Left ventricle myocardium inferior (tissue), 1 donor: ENCODE measurements around the gene ZBTB46. TPM values are rescaled to one million over a fixed set of nuclear protein-coding genes. Genes with fewer than 3 reads are reported as not detected.

ENCODE experiments used
- DNase-seq: peaks from one replicate; pipeline ENCODE4 v3.0.0-alpha.2; 2020
- H3K27ac ChIP-seq: fragments of 200-600 bp; replicated peaks from 2 replicates; pipeline ENCODE4 v1.8.0; 2021
- H3K27me3 ChIP-seq: fragments of 200-600 bp; 2 replicates; pipeline ENCODE4 v1.8.0; 2021; ENCODE audit warnings: low read depth
- H3K36me3 ChIP-seq: fragments of 200-600 bp; 2 replicates; pipeline ENCODE4 v1.8.0; 2021
- H3K4me1 ChIP-seq: fragments of 200-600 bp; 2 replicates; pipeline ENCODE4 v1.8.0; 2021
- H3K4me3 ChIP-seq: fragments of 200-600 bp; 2 replicates; pipeline ENCODE4 v1.8.0; 2021; ENCODE audit warnings: mild to moderate bottlenecking, moderate library complexity
- H3K9me3 ChIP-seq: fragments of 200-600 bp; replicated peaks from 2 replicates; pipeline ENCODE4 v1.8.0; 2021
- CTCF ChIP-seq: fragments of 200-600 bp; IDR thresholded peaks from 2 replicates; pipeline ENCODE4 v1.8.0; 2021; ENCODE audit warnings: antibody characterized with exemption, mild to moderate bottlenecking, borderline replicate concordance
- intact Hi-C: fragments of 100-400 bp; cut with micrococcal nuclease; formaldehyde crosslinking; loops from one replicate; pipeline ENCODE4 v1.11.0; 2022
- total RNA-seq: library from RNA; stranded (reverse); fragmentation: NEBNext Ultra II Directional; extraction: Animal tissue kit (Norgen Biotek cat#: 25700); gene quantifications from one replicate; pipeline ENCODE4 v1.2.1, GENCODE V29; 2021
- donor health status: DM: no; HTN: yes; CAD: no; lungs with severe emphysema.

Gene ZBTB46
- total RNA-seq, 1 donor from 2014 or later, result 13.6 TPM

GRCh38 chr20:63772781-63773518, 58.1 kb downstream of the ZBTB46 start:
- DNase-seq, result peak; percentile 43
- Histone ChIP-seq H3K27ac (peak overlapping the region; percentile 59), H3K27me3 (no peaks in the 10 kb centered on the region), H3K9me3 (no peaks in the 10 kb centered on the region), H3K36me3 (peaks cover 41% of the 10 kb centered on the region), H3K4me1 (peaks cover 39% of the 10 kb centered on the region), H3K4me3 (no peak overlapping the region)
- intact Hi-C loops, result no loop called here
- TF ChIP-seq CTCF, result no peak

GRCh38 chr20:63771046-63771707, 59.9 kb downstream of the ZBTB46 start:
- H3K9me3 ChIP-seq, result no peaks in the 10 kb centered on the region
- H3K4me3 ChIP-seq, result no peak overlapping the region
- intact Hi-C loops, result no loop called here
- H3K27ac ChIP-seq, result no peak overlapping the region
- no peak for DNase-seq
- no peak for TF ChIP-seq CTCF
- peaks cover 54% of the 10 kb centered on the region for H3K36me3 ChIP-seq
- no peaks in the 10 kb centered on the region for H3K27me3 ChIP-seq
- H3K4me1 ChIP-seq, result peaks cover 39% of the 10 kb centered on the region

GRCh38 chr20:63769891-63770474, 61.1 kb downstream of the ZBTB46 start:
- no peak for TF ChIP-seq CTCF
- H3K36me3 ChIP-seq, result peaks cover 48% of the 10 kb centered on the region
- no peak overlapping the region for H3K4me3 ChIP-seq
- no peaks in the 10 kb centered on the region for H3K9me3 ChIP-seq
- intact Hi-C loops, result no loop called here
- no peak overlapping the region for H3K27ac ChIP-seq
- no peak for DNase-seq
- no peaks in the 10 kb centered on the region for H3K27me3 ChIP-seq
- peaks cover 28% of the 10 kb centered on the region for H3K4me1 ChIP-seq

GRCh38 chr20:63768591-63769515, 62.2 kb downstream of the ZBTB46 start:
- Histone ChIP-seq H3K4me3 (no peak overlapping the region), H3K27me3 (no peaks in the 10 kb centered on the region), H3K36me3 (peaks cover 48% of the 10 kb centered on the region), H3K27ac (no peak overlapping the region), H3K4me1 (peaks cover 22% of the 10 kb centered on the region), H3K9me3 (no peaks in the 10 kb centered on the region)
- intact Hi-C loops, result no loop called here
- DNase-seq, result no peak
- no peak for TF ChIP-seq CTCF

- H3K36me3 ChIP-seq, result peaks cover 52% of the 10 kb centered on the region
Observed at GRCh38 chr20:63767886-63768285, 63.2 kb downstream of the ZBTB46 start.

More at GRCh38 chr20:63767886-63768285, 63.2 kb downstream of the ZBTB46 start:
- Histone ChIP-seq H3K4me3 (no peak overlapping the region), H3K27me3 (no peaks in the 10 kb centered on the region), H3K27ac (no peak overlapping the region), H3K9me3 (no peaks in the 10 kb centered on the region), H3K4me1 (peaks cover 13% of the 10 kb centered on the region)
- TF ChIP-seq CTCF, result no peak
- DNase-seq, result no peak
- intact Hi-C loops, result no loop called here
